ENCODE results near the gene PARG. TPM values are rescaled to one million over a fixed set of nuclear protein-coding genes. Genes with fewer than 3 reads are reported as not detected.

PARG gene
- total and polyA plus RNA-seq, 2 donors (not counting 3 experiments of a cell fraction or from before 2014, with no cell fraction given): 6.1 to 27.6 TPM

DNA sequence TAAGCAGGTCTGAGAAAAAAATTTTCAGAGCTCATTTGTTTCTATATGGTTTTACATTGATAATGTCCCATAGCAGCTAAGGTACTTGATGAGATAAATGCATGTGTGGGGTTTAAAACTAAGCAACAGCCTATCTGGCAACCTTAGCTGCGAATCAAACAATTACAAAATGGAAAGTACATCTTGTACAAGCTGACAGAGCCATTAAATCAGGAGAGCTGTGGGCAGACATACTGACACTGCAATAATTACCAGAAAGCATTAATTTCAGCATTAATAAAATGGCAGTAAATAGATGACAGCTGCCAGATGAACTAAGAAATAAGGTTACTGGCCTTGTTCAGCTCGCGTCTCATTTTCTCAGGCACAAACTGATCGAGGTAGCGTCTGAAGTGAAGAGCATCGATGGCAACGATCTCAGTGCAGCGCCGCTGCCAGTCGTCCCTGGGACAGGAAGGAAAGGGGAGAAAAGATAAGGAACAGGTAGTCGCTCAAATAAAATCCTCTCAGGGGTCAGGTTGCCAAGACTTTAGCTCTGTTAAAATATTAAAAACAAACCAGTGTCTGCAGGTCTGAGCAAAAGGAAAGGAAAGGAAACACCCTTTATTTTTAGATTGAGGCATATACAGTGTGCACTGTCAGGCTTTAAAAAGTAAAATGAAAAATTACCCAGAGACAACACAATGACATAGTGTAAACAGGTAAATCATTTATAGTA, 100.1 kb downstream of the PARG start:
- CTCF ChIA-PET: interaction anchor here (0.9 to 1.1 kb wide), 2 partner anchors 11 to 17 kb away, joined by 4 to 5 read pairs; no protein-coding TSS in a partner anchor
- Histone ChIP-seq H3K27me3 (ENCODE audit: control insufficient read depth in 2 of 2, insufficient read depth in 2 of 2, low read length in 2 of 2) (no peaks in the 10 kb centered on the region), H3K4me3 (replicated peaks in 1 of 3; ENCODE audit: insufficient read depth in 1 of 3, low read depth in 1 of 3, low read length in 3 of 3) (peak overlapping the region in 1 of 3 experiments; percentile 42), H3K36me3 (ENCODE audit: control insufficient read depth in 2 of 2, extremely low read depth in 1 of 2, insufficient read depth in 2 of 2, low read length in 2 of 2) (peaks cover 0 to 2% of the 10 kb centered on the region in 2 experiments), H3K9me1 (replicated peaks; ENCODE audit: control insufficient read depth, extremely low read depth, insufficient read depth, low read length) (no peaks in the 10 kb centered on the region), H3K4me1 (ENCODE audit: control insufficient read depth, extremely low read depth, insufficient read depth, low read length) (peaks cover 39% of the 10 kb centered on the region), H2AFZ (ENCODE audit: low read depth, low read length) (peak overlapping the region; percentile 29), H3K79me2 (ENCODE audit: control insufficient read depth, insufficient read depth, low read length) (no peaks in the 10 kb centered on the region), H4K20me1 (replicated peaks; ENCODE audit: control insufficient read depth, extremely low read depth, insufficient read depth, low read length) (no peaks in the 10 kb centered on the region), H3K4me2 (ENCODE audit: insufficient read depth, low read length) (peak overlapping the region; percentile 88), H3K9ac (replicated peaks; ENCODE audit: extremely low read depth, insufficient read depth, low read length) (peak overlapping the region; percentile 51), H3K9me3 (replicated peaks; ENCODE audit: control insufficient read depth, insufficient read depth, low read length) (no peaks in the 10 kb centered on the region), H3K27ac (ENCODE audit: insufficient read depth, low read depth, low read length) (peak overlapping the region; percentile 42)
- intact Hi-C loops (cut with micrococcal nuclease) (no loop called here), dilution Hi-C loops (cut with MboI; ENCODE audit: extremely low pct_ligation_motif_present, low sequenced_read_pairs) (no loop called here)
- DNase-seq (ENCODE audit: low read depth, low spot score) (peak; percentile 55), FAIRE-seq (no peak)
- BruUV-seq (replicated peaks): no TSS peak
- TF ChIP-seq JUN (IDR thresholded peaks at IDR 0.05; ENCODE audit: borderline replicate concordance, insufficient read depth, insufficient read length, low read depth) (no peak), MAX (IDR thresholded peaks at IDR 0.05; ENCODE audit: insufficient read depth, insufficient read length) (no peak), GATA2 (IDR thresholded peaks at IDR 0.05; ENCODE audit: insufficient read depth, insufficient read length, low read depth, low read length) (no peak), POLR2AphosphoS5 (IDR thresholded peaks at IDR 0.05; ENCODE audit: insufficient read depth, low read depth, low read length) (no peak), FOS (IDR thresholded peaks at IDR 0.05; ENCODE audit: borderline replicate concordance, insufficient read depth, low read length) (no peak), EZH2 (IDR thresholded peaks at IDR 0.05; ENCODE audit: borderline replicate concordance, low read depth, low read length, severe bottlenecking) (no peak), MYC (IDR thresholded peaks at IDR 0.05; ENCODE audit: low read depth, low read length) (no peak)
- TF ChIP-seq, protein P1, sequence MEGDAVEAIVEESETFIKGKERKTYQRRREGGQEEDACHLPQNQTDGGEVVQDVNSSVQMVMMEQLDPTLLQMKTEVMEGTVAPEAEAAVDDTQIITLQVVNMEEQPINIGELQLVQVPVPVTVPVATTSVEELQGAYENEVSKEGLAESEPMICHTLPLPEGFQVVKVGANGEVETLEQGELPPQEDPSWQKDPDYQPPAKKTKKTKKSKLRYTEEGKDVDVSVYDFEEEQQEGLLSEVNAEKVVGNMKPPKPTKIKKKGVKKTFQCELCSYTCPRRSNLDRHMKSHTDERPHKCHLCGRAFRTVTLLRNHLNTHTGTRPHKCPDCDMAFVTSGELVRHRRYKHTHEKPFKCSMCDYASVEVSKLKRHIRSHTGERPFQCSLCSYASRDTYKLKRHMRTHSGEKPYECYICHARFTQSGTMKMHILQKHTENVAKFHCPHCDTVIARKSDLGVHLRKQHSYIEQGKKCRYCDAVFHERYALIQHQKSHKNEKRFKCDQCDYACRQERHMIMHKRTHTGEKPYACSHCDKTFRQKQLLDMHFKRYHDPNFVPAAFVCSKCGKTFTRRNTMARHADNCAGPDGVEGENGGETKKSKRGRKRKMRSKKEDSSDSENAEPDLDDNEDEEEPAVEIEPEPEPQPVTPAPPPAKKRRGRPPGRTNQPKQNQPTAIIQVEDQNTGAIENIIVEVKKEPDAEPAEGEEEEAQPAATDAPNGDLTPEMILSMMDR (IDR thresholded peaks at IDR 0.05; ENCODE audit: extremely low read depth in 1 of 2, insufficient read depth in 1 of 2, low read depth in 1 of 2, low read length in 2 of 2): no peak
- POLR2A ChIA-PET: no interaction called here

Measured in endothelial cell of umbilical vein (primary cell).